GM12864 (cell line): ENCODE results near the gene PTH2.

ENCODE experiments used
- DNase-seq: peaks from one replicate; pipeline ENCODE4 v3.0.0-alpha.2; 2011; ENCODE audit warnings: low read depth
- H3K4me3 ChIP-seq: 2 replicates; pipeline ENCODE4 v1.5.1; 2011; ENCODE audit warnings: mild to moderate bottlenecking, low read depth, low read length, control low read depth
- CTCF ChIP-seq: IDR thresholded peaks from 2 replicates; pipeline ENCODE4 v1.5.1; 2011; ENCODE audit warnings: low read depth, mild to moderate bottlenecking, moderate library complexity, low read length, control low read depth, inconsistent platforms; ENCODE audit errors: missing control alignments

Gene PTH2

GRCh38 chr19:49441960-49442350 lies 18.7 kb upstream of the PTH2 start:
- no peak for TF ChIP-seq CTCF
- DNase-seq = no peak
- H3K4me3 ChIP-seq = no peak overlapping the region

DNA sequence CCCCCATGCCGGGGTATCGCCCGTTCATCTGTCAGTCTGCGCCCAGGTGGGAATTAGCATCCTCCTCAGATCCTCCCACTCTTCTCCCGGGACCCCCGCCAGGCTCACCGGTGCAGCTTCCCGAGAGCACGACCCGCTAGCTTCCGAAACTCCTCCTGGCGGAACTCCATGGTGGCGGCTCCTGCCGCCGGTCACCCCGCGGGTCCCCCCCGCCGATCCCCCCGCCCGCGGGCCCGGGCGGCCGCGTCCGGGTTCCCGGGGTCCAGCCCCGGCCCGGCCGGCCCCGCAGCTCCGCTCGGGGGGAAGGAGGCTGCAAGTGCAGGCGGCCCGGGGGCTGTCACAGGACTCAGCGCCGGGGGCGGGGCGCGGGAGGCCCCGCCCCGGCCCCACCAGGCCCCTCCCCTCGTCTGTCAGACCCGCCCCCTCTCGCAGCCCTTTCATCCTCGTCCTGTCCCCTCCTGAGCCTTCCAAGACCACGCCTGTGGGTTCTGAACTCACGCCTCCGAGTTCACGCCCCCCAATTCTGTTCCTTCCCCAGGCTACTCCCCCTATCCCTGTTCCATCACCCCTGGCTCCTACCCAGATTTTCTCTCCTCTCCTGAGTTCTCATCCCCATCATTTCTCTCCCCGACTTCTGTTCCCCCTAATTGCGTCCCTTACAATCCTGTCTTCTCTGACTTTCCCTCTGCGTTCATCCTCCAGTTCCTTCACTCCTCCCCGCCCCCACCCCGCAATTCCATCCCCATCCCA lies 18.1 kb upstream of the PTH2 start, which contains the start of gene SLC17A7:
TSS of gene SLC17A7 (minus strand) at position 318 of the 750 bp plus-strand sequence. CDS start at position 170, 148 bp downstream.
- no peak within 1 kb of the TSS; the same call in 1 of the 2 replicates for H3K4me3 ChIP-seq
- TF ChIP-seq CTCF = no peak
- DNase-seq = no peak

DNA sequence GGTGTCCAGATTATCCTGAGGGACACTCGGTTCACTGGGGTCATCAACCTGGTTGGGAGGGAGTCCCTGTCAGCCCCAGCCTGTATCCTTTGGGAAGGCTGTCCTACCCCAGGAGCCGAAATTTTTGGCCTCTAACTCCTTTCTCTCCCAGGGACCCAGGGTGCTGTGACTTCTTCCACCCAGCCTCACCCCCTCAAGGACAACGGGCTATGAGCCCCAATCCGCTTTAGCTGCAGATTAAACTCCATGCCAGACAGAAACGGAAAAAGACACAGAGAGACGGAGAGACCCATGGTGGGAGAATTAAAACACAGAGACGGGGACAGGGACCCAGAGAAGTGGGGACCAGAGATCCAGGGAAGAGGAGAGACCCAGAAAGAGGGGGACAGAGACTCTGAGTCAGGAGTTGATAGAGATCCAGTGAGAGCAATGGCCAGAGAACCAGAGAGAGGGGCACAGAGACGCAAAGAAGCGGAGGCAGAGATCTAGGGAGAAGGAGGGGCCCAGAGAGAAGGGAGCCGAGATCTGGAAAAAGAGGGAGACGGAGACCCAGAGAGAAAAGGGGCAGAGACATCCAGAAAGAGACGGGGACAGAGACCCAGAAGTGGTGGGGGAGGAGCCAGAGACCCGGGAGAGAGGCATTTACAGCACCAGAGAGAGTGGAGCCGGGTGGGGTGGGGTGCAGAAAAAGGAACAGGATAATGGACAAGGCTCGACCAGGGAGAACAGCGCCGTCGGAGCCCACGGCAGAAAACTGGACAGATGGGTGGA lies 17.4 kb upstream of the PTH2 start:
- TF ChIP-seq CTCF = no peak
- DNase-seq = no peak
- H3K4me3 ChIP-seq = no peak overlapping the region

DNA sequence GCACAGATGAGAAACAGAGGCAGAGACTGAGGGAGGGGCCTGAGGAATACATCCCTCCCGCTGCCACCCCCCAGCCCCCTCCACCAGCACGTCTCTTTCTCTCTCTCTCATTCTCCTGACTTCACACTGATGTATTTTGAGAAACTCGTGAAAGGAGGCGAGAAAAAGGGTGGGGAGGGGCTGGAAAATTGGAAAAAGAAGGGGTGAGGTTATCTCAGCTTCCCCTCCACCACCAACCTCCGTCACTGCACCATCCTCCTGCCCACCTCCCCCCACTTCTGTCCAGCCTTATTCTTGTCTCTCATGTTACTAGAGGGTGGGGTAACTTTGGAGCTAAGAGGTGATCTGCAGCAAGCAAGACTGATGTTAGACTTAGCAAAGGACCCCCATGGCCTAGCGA lies 16.6 kb upstream of the PTH2 start:
- no peak for DNase-seq
- no peak for TF ChIP-seq CTCF
- H3K4me3 ChIP-seq = no peak overlapping the region

GRCh38 chr19:49438261-49438660 lies 15.0 kb upstream of the PTH2 start:
- no peak for TF ChIP-seq CTCF
- H3K4me3 ChIP-seq = no peak overlapping the region
- no peak for DNase-seq

- no peak overlapping the region for H3K4me3 ChIP-seq
- TF ChIP-seq CTCF = no peak
- DNase-seq = no peak
Observed at GRCh38 chr19:49437231-49437630, 14.0 kb upstream of the PTH2 start.
